Measurements from ENCODE around the gene SCYGR2.

GRCh38 chr2:227551836-227552235 is 46.9 kb upstream of the SCYGR2 start:
- TF ChIP-seq EZH2 (IDR thresholded peaks at IDR 0.05; ENCODE audit: insufficient read depth, poor library complexity, severe bottlenecking), result no peak
- no peak for TF ChIP-seq EZH2phosphoT487 (IDR thresholded peaks at IDR 0.05; ENCODE audit: insufficient read depth, low read depth)

Data from GM23248 (cell line).